T-helper 1 cell (primary cell): Measurements from ENCODE around the gene VEZF1.
A peak's percentile ranks its signal among the peaks of the same experiment; 100 is the strongest.

Experiments
- DNase-seq, 5 donors: peaks; one replicate each; pipeline ENCODE4 v3.0.0-alpha.2; 2012 to 2020

Gene VEZF1

GRCh38 chr17:57947369-57947768 lies 40.7 kb downstream of the VEZF1 start:
- DNase-seq, result no peak

DNA sequence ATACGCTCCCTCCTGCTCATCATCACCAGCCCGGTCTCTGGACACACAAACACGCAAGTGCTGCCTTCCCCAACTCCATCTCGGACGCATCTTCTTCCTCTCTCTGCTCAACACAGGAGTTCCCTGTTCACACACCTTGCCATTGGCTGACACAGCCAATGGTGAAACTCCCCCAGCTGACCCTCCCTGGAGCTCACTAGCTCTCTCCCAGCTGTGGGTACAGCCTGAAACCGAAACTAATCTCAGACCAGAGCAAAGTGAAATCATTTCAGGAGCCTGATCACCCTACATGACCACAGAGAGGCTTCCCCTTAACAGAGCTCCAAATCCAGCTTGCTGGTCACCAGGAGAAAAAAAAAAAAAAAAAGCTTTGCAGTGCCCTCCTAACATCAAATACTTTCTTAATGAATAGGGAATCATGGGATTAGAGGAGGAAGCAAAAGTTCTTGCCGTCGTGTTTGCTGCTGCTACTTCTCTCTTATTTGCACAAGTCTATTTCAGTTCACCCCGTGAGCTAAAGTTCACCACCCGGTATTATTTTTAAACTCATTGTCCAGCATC lies 41.2 kb downstream of the VEZF1 start:
- peak in 2 of 5 donors; percentile 6 to 52 for DNase-seq

GRCh38 chr17:57945996-57946797 lies 41.9 kb downstream of the VEZF1 start:
- DNase-seq, result no peak

DNA sequence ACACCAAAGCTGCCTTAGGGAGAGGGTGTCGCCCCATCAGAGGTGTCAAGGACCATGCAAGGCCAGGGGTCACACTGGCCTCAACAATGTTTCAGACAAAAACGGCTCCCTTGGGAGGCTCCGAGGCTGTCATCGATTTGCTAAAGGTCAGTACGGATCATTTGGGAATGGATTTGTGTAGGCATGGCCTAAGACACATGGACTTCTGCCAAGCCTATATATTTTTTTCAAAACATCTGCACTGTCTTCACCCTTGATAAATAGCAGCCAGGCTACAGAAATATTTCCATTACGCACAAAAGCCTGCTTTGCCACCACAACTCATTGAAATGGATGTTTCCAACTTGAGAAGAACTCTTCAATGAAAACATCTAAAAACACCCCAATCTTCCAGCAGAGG lies 43.1 kb downstream of the VEZF1 start:
- DNase-seq, result no peak

DNA sequence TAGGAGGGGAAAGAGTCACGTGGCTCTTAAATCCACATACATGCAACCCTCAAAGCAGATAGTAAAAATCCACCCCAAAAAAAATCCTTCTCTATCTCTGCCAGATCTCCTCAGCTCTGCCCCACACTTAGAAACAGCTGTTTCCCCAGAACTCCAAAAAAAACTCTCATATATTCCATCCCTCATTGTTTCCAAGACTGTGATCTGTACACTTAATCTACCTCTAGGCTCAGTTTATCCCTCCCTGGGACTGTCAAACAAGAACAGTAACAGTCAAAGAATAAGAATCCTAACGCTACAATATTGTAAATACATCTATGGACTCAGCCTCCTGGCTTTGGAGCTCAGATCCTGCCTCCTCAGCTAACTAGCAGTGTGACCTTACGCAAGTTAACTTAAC lies 44.4 kb downstream of the VEZF1 start:
- no peak for DNase-seq

- DNase-seq, result no peak
Measured at GRCh38 chr17:57943140-57943539, 44.9 kb downstream of the VEZF1 start.

DNA sequence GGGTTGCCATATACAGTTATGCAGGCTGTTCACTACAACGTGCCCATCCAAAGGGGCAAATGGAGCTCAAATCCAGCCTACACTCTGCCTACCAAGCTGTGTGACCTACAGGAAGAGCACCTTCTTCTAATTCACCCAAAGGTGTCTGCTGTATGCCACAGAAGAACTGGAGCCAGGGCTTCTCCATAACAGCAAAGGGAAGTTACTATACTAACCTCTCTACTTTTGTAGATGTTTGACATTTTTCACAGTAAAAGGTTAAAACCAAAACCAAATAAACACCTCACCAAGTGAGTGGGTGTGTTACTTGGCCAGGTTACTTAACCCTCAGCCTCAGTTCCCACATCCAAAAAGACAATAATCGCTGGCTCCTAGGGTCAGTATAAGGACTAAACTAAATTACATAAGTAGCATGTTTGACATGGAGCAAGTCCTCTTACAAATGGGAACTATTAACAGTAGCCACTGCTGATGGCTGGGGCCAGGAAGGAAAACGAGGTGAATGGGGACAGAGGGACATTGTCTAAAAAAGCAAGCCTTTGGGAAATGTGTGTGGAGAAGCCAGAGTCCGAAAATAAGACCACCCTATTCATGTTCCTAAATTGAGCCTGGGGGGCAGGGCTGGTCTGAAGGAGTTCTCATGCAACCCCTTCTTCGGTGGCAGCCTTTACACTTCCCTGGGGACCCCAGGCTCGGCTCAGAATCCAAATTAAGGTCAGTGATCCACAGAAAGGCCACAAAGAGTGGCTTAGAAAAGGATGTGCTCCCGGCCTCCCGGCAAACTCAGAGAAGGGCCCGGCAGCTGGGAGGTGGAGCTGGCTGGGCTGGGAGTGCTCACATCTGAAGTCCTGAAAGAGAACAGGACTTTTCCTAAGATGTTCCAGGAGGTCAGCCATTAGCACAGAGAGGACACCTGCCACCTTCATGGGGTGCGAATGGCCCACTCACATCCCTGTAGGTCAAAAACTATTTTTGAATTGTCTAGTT lies 46.4 kb downstream of the VEZF1 start:
- no peak for DNase-seq

GRCh38 chr17:57940653-57941329 lies 47.3 kb downstream of the VEZF1 start:
- no peak for DNase-seq

- DNase-seq, result no peak
Measured at GRCh38 chr17:57940231-57940630, 47.8 kb downstream of the VEZF1 start.

DNA sequence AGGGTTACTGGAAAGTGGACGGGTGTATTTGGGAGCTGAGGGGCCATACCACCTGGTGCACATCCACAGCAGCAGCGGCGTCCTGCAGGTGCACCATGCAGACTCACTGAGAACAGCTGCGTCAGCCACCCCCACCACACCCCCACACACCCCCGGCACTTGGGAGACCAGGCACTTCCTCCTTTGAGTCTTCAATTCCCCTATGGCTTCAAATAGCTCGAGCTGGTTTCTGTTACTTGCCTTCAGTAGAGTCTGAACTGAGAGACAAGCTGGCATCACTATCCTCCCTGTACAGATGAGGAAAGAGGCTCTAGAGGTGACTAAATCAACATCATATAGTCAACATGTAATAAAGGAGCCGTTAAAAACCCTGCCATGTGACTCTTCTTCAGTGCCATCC lies 48.3 kb downstream of the VEZF1 start:
- no peak for DNase-seq

DNA sequence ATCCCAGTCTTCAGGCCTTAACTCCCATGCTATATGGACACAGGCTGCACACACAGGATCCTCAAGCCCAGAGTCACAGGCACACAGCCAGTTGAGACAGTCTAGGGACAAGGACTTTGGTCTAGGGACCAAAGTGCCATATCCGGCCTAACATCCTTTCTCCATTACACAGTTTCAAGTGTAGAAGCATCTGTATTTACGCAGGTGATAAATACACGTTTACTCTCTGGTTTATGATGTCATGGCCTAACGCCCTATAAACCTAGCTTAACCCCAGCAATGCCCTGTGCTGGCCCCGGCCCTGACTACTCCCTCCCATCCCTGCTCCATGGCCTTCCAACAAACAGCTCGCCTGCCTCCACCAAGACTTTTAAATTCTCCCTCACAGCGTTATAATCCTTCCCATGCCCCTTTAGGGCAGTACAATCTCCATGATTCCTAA lies 50.0 kb downstream of the VEZF1 start:
- no peak for DNase-seq

GRCh38 chr17:57937492-57937891 lies 50.6 kb downstream of the VEZF1 start:
- no peak for DNase-seq

DNA sequence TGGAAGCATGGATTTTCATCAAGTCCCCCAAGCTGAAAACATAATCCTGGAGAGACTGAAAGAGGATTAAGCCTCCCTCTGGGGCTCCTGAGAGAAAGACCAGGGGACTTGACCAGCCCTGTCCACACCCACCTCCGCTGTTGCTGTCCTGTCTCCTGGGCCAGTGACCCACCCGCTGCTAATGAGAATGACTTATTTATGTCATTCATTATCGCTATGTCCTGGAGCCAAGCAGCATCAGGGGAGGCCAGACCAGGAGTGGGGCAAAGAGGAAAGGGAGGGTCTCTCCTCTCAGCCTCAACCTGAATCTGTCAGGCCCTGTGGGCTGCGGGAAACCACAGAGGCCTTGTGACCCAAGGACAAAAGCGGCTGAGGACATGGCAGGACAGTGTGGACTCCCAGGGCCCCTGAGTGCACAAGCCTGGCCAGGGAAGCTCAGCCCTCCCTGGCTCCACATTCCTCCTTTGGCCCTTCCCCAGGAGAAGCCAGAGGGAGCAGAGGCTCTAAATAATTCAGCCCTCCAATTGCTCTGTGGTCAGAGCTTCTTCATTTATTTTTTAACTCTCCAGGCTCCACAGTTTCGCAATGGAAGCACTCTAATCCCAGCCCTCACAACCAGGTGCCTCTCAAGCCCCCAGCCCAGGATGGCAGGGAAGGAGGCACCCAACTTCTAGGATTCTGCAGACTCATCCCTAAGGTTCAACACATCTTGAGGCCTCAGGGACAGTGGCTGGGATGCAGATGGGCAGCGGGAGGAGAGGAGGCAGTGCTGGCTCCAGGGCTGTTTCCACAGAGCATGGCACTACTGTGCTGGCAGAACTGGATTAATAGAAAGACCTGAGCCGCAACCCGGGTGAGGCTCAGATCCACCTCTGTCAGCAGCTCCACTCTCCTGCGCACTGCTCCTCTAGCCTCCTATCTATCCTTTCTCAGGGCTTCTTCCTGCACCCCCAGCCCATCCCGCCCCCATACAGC lies 51.9 kb downstream of the VEZF1 start:
- DNase-seq, result no peak

- DNase-seq, result no peak
Measured at GRCh38 chr17:57931488-57932137, 56.4 kb downstream of the VEZF1 start.

DNA sequence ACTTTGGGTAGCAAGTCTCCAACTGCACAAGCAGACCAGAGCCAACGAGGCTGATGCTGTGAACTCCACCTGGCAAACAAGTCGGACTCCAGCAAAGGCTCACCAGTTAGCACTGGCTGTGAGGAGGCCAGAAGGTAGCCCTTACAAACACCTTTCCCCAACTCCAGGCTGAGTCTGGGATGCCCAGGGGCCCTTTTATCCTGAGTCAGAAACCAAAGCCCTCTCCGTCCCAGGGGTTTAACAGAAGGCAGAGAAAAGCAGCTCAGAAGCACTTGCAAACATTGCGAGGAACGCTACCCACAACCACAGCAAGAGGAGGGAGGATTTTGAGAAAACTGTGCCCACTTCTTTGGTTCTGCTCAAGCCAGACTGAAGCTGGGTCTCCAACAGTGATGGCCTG lies 57.8 kb downstream of the VEZF1 start:
- DNase-seq, result no peak

GRCh38 chr17:57929386-57929785 lies 58.7 kb downstream of the VEZF1 start:
- no peak for DNase-seq

- DNase-seq, result no peak
Measured at GRCh38 chr17:57928928-57929327, 59.1 kb downstream of the VEZF1 start.

DNA sequence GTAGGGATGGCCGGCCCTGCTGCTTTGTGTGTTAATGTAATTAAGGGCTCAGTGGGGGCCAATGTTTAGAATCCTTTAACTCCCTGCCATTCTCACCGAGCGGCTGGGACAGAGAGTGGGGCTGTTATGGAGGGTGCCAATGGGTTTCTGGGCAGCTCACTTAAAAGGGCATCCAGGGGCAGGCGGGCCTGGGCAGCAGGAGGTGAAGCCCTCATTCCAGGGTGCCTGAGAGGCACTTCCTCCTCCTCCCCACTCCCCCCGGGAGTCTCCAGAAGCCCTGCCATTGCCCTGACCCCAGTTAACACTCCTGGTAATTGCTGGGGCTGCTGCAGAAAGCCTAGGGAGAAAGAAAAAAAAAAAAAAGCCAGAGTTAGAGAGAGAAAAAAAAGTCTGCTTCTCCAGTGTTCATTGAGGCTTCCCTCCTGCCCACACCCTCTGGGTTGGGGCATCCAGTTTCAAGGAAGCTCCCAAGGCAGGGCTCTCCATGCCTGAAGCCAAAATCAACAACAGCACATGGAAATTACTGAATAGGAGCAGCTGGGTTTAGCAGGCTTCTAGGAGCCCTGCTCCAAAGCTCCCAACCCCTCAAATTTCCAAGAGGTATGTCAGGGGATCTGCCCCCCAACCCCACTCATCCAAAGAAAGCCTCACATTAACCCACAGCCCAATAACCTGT lies 60.9 kb downstream of the VEZF1 start:
- DNase-seq, result no peak

DNA sequence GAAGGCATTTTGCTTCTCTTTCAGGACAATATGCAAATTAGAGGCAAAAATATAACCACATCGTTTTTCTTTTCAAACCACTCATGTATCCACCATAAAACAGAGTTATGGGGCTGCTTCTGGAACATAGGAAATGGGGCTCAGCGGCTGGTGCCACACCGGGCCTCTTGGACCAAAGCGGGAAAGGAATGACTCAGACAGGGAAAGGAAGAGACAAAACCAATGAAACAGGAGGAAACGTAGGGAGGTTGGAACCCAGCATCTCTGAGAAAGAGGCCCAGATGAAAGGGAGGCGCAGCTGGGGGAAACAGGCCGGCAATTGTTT lies 61.4 kb downstream of the VEZF1 start:
- no peak for DNase-seq

- DNase-seq, result no peak
Measured at GRCh38 chr17:57925361-57925990, 62.6 kb downstream of the VEZF1 start.
